GM06990 (cell line): ENCODE results near the gene ARG2.

Experiments used
- DNase-seq: peaks from one replicate; pipeline ENCODE4 v3.0.0-alpha.2; 2011; ENCODE audit not compliant: insufficient read length; ENCODE audit errors: extremely low read depth
- H3K27me3 ChIP-seq: replicated peaks from 2 replicates; pipeline ENCODE4 v1.6.0; 2011; ENCODE audit warnings: low read length; ENCODE audit not compliant: control insufficient read depth, insufficient read depth
- H3K36me3 ChIP-seq: 2 replicates; pipeline ENCODE4 v1.5.1; 2011; ENCODE audit warnings: low read length; ENCODE audit not compliant: control insufficient read depth, insufficient read depth
- H3K4me3 ChIP-seq: replicated peaks from 2 replicates; pipeline ENCODE4 v1.5.1; 2011; ENCODE audit warnings: low read depth, mild to moderate bottlenecking, control low read depth, low read length
- CTCF ChIP-seq: IDR thresholded peaks from 2 replicates; pipeline ENCODE4 v1.5.1; 2011; ENCODE audit warnings: low read length, control low read depth, mild to moderate bottlenecking, inconsistent platforms; ENCODE audit not compliant: insufficient read depth, poor library complexity, severe bottlenecking

The ARG2 gene

DNA sequence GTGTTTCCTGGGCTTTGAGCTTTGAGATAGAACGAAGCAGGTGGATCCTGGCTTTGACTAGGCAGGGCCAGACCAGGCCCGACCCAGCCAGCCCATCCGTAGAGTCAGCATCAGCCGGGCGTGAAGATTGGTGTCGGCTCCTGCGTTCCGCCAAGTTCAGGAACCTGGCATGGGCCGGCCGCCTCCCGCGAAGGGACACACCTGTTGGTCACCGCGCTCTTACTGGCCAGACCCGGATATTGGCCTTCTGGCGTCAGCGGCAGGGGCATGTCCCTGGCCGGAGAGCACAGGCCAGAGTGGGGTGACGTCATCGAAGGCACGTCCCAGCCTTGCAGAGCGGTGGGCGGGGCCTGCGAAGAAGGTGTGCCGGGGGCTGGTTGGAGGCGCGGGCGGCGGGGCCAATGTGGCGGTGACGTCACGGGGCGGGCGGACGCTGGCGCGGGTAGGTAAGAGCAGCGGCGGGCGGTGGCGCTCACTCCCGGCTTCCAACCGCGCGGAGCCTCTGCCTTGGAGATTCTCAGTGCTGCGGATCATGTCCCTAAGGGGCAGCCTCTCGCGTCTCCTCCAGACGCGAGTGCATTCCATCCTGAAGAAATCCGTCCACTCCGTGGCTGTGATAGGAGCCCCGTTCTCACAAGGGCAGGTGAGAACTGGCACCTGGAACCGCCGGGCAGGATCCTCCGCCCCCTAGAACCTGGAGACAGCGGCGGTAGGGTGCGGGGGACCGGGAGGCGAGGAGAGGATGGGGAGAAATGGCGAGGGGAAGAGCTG, at the start of gene ARG2:
Gene ARG2 (plus strand): TSS at position 475 of the 771 bp plus-strand sequence. CDS start 58 bp downstream, at position 533.
- peak within 1 kb of the TSS; percentile 70 for H3K4me3 ChIP-seq
- peak; percentile 9 for TF ChIP-seq CTCF
- peak; percentile 92 for DNase-seq

GRCh38 chr14:67570453-67570852, 49.3 kb upstream of the ARG2 start:
- no peaks in the 10 kb centered on the region for H3K36me3 ChIP-seq
- no peaks in the 10 kb centered on the region for H3K27me3 ChIP-seq
- TF ChIP-seq CTCF = no peak
- H3K4me3 ChIP-seq = no peak overlapping the region
- DNase-seq = no peak

More for the DNA sequence above, at the start of gene ARG2:
- Histone ChIP-seq H3K27me3 (no peaks in the 10 kb centered on the region; the same call in none of the 2 replicates), H3K36me3 (no peaks in the 10 kb centered on the region)

DNA sequence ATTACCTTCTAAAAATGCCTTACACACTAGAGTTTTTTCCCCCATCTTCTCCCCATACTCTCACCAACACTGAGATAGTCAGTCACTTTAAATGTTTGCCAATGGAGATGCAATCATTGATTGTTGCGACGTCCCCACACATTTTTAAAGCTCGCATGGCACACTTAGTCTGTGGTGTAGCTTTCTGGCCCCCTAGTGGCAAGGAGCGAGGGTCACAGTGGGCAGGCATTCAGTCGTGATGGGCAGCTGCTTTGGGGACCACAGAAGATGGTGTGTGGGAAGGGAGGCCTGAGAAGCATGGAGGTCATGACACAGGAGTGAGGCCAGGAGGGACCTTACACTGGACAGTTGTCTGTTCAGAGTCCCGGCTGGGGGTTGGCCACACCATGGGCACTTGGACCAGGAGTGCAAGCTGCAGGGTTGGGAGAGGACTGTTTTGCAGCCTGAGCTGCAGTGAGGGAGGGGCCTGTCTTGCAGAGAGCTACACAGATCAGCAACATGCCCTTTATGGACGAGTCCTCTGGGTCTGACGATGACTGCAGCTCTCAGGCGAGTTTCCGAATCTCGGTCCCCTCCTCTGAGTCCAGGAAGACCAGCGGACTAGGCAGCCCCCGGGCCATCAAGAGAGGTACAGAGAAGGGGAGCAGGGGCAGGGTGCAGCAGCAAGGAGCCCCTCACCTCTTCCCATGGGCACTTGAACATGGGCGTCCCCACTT, 48.3 kb upstream of the ARG2 start:
- TF ChIP-seq CTCF = peak; percentile 94
- H3K36me3 ChIP-seq = no peaks in the 10 kb centered on the region
- H3K4me3 ChIP-seq = no peak overlapping the region
- peak; percentile 37 for DNase-seq
- H3K27me3 ChIP-seq = no peaks in the 10 kb centered on the region

GRCh38 chr14:67571991-67572323, 47.8 kb upstream of the ARG2 start:
- no peak for TF ChIP-seq CTCF
- no peak overlapping the region for H3K4me3 ChIP-seq
- H3K36me3 ChIP-seq = no peaks in the 10 kb centered on the region
- DNase-seq = no peak
- H3K27me3 ChIP-seq = no peaks in the 10 kb centered on the region

DNA sequence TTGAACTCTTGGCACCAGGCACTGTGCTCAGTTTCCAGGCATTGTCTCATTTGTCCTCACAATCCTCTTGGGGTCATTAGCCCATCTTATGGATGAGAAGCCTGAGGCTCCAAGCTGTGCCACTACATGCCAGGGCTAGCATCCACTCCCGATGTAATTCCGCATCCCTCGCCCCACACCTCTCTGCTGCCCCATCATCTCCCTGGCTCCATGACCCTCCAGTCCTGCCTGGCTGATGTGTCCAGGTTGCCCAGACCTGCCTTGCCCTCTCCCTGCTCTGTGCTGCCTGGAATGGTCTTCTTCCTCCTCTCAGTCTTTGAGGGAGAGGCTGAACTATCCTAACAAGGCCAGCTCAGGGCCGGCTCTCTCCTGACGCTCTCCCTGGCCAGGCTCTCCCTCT, 47.1 kb upstream of the ARG2 start:
- Histone ChIP-seq H3K4me3 (no peak overlapping the region), H3K36me3 (no peaks in the 10 kb centered on the region), H3K27me3 (no peaks in the 10 kb centered on the region)
- DNase-seq = no peak
- no peak for TF ChIP-seq CTCF
